Tibial artery (tissue), 4 donors: Measurements from ENCODE around the gene NUP54.

ENCODE experiments used
- DNase-seq, 2 donors: peaks; one replicate each; pipeline ENCODE4 v3.0.0-alpha.2; 2019
- H3K27ac ChIP-seq, 2 donors: fragments of 200-600 bp; sonication (generic) in 1 of 2; 1 replicate in 1 of 2; 2 replicates in 1 of 2; pipeline ENCODE4 v1.5.1; 2018 to 2019; ENCODE audit warnings: mild to moderate bottlenecking in 1 of 2
- H3K27me3 ChIP-seq, 2 donors: fragments of 200-600 bp; sonication (generic) in 1 of 2; one replicate each; pipeline versions ENCODE4 v1.5.1 to v1.6.0; 2016 to 2019
- H3K36me3 ChIP-seq, 3 donors: fragments of 200-600 bp; sonication (generic) in 2 of 3; one replicate each; pipeline ENCODE4 v1.5.1; 2016 to 2019; ENCODE audit warnings: mild to moderate bottlenecking in 2 of 3
- H3K4me1 ChIP-seq, 4 donors: fragments of 200-600 bp; sonication (generic) in 2 of 4; 1 replicate in 3 of 4; 2 replicates in 1 of 4; pipeline ENCODE4 v1.5.1; 2016 to 2019
- H3K4me3 ChIP-seq, 2 donors: fragments of 200-600 bp; sonication (generic) in 1 of 2; 1 replicate in 1 of 2; 2 replicates in 1 of 2; pipeline ENCODE4 v1.5.1; 2018 to 2019; ENCODE audit warnings: mild to moderate bottlenecking in 2 of 2
- H3K9me3 ChIP-seq, 3 donors: fragments of 200-600 bp; sonication (generic) in 1 of 3; one replicate each; pipeline ENCODE4 v1.5.1; 2016 to 2019
- intact Hi-C: fragments of 100-400 bp; cut with DNase I; formaldehyde crosslinking; loops from one replicate; pipeline ENCODE4 v1.15.0; 2023; ENCODE audit warnings: low total_unique reads
- TF ChIP-seq, protein P1 (sequence below), 2 experiments: fragments of 200-600 bp in 1 of 2; fragments of 450-650 bp in 1 of 2; IDR thresholded peaks; one replicate each; pipeline ENCODE4 v1.5.1; 2017 to 2019; ENCODE audit warnings: antibody characterized with exemption in 2 of 2, mild to moderate bottlenecking in 1 of 2, moderate library complexity in 1 of 2

NUP54 gene

DNA sequence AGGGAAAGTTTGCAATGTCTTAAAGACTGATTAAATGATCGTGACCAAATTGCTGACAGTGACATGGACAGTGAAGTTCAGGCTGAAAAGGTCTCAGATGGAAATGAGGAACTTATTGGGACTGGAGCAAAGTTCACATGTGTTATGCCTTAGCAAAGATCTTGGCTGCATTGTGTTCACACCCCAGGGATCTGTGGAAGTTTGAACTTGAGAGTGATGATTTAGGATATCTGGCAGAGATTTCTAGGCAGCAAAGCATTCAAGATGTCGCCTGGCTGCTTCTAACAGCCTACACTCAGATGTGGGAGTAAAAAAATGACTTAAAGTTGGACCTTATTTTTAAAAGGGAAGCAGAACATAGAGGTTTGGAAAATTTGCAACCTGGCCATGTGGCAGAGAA lies 44.0 kb upstream of the NUP54 start:
- Histone ChIP-seq H3K27me3 (no peaks in the 10 kb centered on the region), H3K27ac (no peak overlapping the region), H3K4me3 (no peak overlapping the region), H3K9me3 (no peaks in the 10 kb centered on the region), H3K4me1 (peaks cover 0 to 61% (median 33%) of the 10 kb centered on the region in 4 donors), H3K36me3 (peaks cover 12 to 49% (median 34%) of the 10 kb centered on the region in 3 donors)
- TF ChIP-seq, protein P1, sequence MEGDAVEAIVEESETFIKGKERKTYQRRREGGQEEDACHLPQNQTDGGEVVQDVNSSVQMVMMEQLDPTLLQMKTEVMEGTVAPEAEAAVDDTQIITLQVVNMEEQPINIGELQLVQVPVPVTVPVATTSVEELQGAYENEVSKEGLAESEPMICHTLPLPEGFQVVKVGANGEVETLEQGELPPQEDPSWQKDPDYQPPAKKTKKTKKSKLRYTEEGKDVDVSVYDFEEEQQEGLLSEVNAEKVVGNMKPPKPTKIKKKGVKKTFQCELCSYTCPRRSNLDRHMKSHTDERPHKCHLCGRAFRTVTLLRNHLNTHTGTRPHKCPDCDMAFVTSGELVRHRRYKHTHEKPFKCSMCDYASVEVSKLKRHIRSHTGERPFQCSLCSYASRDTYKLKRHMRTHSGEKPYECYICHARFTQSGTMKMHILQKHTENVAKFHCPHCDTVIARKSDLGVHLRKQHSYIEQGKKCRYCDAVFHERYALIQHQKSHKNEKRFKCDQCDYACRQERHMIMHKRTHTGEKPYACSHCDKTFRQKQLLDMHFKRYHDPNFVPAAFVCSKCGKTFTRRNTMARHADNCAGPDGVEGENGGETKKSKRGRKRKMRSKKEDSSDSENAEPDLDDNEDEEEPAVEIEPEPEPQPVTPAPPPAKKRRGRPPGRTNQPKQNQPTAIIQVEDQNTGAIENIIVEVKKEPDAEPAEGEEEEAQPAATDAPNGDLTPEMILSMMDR (IDR thresholded peaks at IDR 0.05) = no peak
- no peak for DNase-seq
- intact Hi-C loops = no loop called here

DNA sequence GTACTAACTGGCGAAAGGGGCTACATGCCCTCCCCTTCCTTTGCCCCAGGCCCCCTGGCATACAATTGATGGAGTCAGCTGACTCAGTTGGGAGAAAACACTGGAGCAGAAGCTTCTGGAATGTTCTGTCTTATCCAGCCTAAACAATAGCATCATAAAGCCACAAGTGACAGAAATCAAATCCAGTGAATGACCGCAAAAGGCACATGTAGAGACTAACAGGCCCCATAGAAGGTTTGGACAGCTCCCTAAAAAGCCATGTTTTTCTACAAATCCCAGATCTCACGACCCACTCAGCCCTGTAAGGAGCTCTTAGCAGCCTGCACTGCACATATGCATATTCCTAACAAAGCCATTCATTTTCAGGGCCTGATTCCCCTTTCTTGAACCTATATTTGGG lies 40.4 kb upstream of the NUP54 start:
- Histone ChIP-seq H3K27ac (peak overlapping the region; percentile 22 to 46), H3K36me3 (peaks cover 12 to 39% (median 22%) of the 10 kb centered on the region in 3 donors)
- intact Hi-C loops = loop anchor here (10.0 kb wide), 1 partner anchor 316 kb away; no protein-coding TSS in a partner anchor

DNA sequence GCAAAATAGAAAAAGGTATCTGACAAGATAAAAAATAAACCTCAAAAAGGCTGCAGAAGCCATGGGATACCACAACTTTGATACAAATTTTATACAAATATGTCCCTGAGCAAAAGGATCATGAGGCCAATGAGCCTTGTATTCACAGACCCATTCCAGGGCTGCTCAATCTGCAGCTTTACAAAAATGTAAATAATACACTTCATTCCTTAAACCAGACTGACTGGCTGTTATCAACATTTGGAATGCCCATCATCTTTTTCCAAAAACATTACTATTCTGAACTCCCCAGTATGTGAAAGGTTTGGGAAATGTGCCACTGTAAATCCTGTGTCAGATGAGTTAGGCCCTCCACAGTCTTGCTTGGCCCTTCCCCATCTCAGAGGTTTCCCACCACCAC lies 40.0 kb upstream of the NUP54 start:
- no peak for DNase-seq
- TF ChIP-seq, protein P1 (IDR thresholded peaks at IDR 0.05) = no peak
- Histone ChIP-seq H3K9me3 (no peaks in the 10 kb centered on the region), H3K36me3 (peaks cover 12 to 35% (median 18%) of the 10 kb centered on the region in 3 donors), H3K4me3 (no peak overlapping the region), H3K4me1 (peaks cover 0 to 36% (median 14%) of the 10 kb centered on the region in 4 donors), H3K27ac (peak overlapping the region; percentile 22 to 46), H3K27me3 (no peaks in the 10 kb centered on the region)
- intact Hi-C loops = loop anchor here (10.0 kb wide), 1 partner anchor 317 kb away; no protein-coding TSS in a partner anchor

More for the DNA sequence above, 40.4 kb upstream of the NUP54 start:
- TF ChIP-seq, protein P1 (IDR thresholded peaks at IDR 0.05) = no peak
- Histone ChIP-seq H3K27me3 (no peaks in the 10 kb centered on the region), H3K4me1 (peaks cover 0 to 37% (median 14%) of the 10 kb centered on the region in 4 donors), H3K9me3 (no peaks in the 10 kb centered on the region), H3K4me3 (no peak overlapping the region)
- DNase-seq = no peak

DNA sequence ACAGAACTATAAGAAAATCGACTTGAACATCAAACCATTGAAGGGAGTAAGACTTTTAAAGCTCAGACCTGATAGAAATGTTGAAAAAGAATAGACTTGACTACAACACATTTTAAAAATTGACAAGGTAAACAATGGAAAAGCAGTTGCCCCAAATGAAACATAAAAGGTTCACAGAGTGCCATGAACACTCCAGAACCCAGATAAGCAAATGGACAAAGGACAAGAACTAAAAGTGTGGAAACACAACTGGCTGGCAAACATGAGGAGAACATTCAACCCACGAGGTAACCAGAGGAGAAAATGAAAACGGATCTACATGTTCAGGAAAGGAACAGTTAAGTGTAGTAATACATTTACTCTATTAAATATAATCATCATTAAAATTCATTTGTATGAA lies 39.0 kb upstream of the NUP54 start:
- no peaks in the 10 kb centered on the region for H3K9me3 ChIP-seq
- H3K27me3 ChIP-seq = no peaks in the 10 kb centered on the region
- TF ChIP-seq, protein P1 (IDR thresholded peaks at IDR 0.05) = no peak
- peaks cover 0 to 36% (median 14%) of the 10 kb centered on the region in 4 donors for H3K4me1 ChIP-seq
- no peak overlapping the region for H3K4me3 ChIP-seq
- H3K27ac ChIP-seq = no peak overlapping the region
- no peak for DNase-seq
- intact Hi-C loops = loop anchor here (10.0 kb wide), 1 partner anchor 318 kb away; no protein-coding TSS in a partner anchor
- H3K36me3 ChIP-seq = peaks cover 2 to 25% (median 8%) of the 10 kb centered on the region in 3 donors

DNA sequence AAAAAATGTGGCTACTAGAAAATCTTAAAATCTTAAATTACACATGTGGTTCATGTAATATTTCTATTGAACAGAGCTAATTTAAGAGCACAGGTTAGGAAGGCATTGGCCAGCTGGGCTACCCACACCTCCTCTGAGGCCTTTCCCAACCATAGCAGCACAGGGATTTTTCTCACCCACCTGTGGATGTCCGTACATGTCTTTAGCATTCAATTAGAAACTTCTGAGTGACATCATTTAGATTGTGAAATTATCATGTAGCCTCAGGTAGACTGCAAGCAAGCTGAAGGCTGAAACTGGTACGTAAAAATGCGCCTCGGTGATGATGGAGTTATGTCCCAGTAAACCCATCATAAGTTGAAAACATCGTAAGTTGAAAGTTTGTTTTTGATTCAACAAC lies 34.3 kb upstream of the NUP54 start:
- no peaks in the 10 kb centered on the region for H3K9me3 ChIP-seq
- peaks cover 0 to 15% (median 4%) of the 10 kb centered on the region in 3 donors for H3K36me3 ChIP-seq
- TF ChIP-seq, protein P1 (IDR thresholded peaks at IDR 0.05) = no peak
- H3K4me3 ChIP-seq = no peak overlapping the region
- H3K4me1 ChIP-seq = peaks cover 0 to 16% (median 5%) of the 10 kb centered on the region in 4 donors
- DNase-seq = no peak
- no peak overlapping the region for H3K27ac ChIP-seq
- no peaks in the 10 kb centered on the region for H3K27me3 ChIP-seq
- intact Hi-C loops = loop anchor here (5.0 to 10.0 kb wide), 2 partner anchors 245 to 322 kb away; no protein-coding TSS in a partner anchor
